Muscle of leg (tissue), 11 donors: ENCODE measurements around the gene PSAPL1. TPM values are rescaled to one million over a fixed set of nuclear protein-coding genes. Genes with fewer than 3 reads are reported as not detected.

Experiments used
- DNase-seq: peaks from one replicate; pipeline ENCODE4 v3.0.0; 2013
- H3K27ac ChIP-seq: one replicate; pipeline ENCODE4 v1.5.1; 2013; ENCODE audit warnings: mild to moderate bottlenecking, low read length, control low read depth
- H3K27me3 ChIP-seq: one replicate; pipeline ENCODE4 v1.6.1; 2013; ENCODE audit warnings: low read length; ENCODE audit not compliant: control insufficient read depth, insufficient read depth
- H3K36me3 ChIP-seq: one replicate; pipeline ENCODE4 v1.6.1; 2013; ENCODE audit warnings: low read length; ENCODE audit not compliant: control insufficient read depth, insufficient read depth
- H3K4me1 ChIP-seq: one replicate; pipeline ENCODE4 v1.6.1; 2013; ENCODE audit warnings: low read length; ENCODE audit not compliant: control insufficient read depth, insufficient read depth
- H3K4me3 ChIP-seq: one replicate; pipeline ENCODE4 v1.5.1; 2013; ENCODE audit warnings: low read length, control low read depth
- H3K9me3 ChIP-seq: replicated peaks from 2 replicates; pipeline ENCODE4 v1.6.1; 2013; ENCODE audit warnings: low read depth, low read length; ENCODE audit not compliant: control insufficient read depth
- WGBS: methylation state at CpG from one replicate; pipeline ENCODE4 v1.1.5; 2013; ENCODE audit warnings: missing lambda C conversion rate; ENCODE audit not compliant: insufficient coverage; 5-methylcytosine and 5-hydroxymethylcytosine counted together
- polyA plus RNA-seq, 8 donors: library from polyadenylated mRNA; unstranded; fragments of 120-200 nt; gene quantifications; one replicate each; pipeline versions ENCODE4 v1.2.1 to v1.2.3, GENCODE V29; 2013; ENCODE audit warnings: inconsistent platforms in 1 of 8, low replicate concordance in 1 of 8; ENCODE audit not compliant: insufficient read length in 8 of 8, insufficient read depth in 1 of 8
- total RNA-seq: library from RNA; stranded (reverse); fragments of 120-200 nt; gene quantifications from one replicate; pipeline ENCODE4 v1.2.4, GENCODE V29; 2013

Gene PSAPL1
- total and polyA plus RNA-seq, 9 donors = not detected

GRCh38 chr4:7448036-7448435 is 13.3 kb upstream of the PSAPL1 start:
- peaks cover 4% of the 10 kb centered on the region for H3K4me1 ChIP-seq
- DNase-seq = no peak
- H3K27me3 ChIP-seq = peaks cover 9% of the 10 kb centered on the region
- no peak overlapping the region for H3K27ac ChIP-seq
- H3K36me3 ChIP-seq = no peaks in the 10 kb centered on the region
- 67% methylated on average over 14 of the region's 16 CpGs for WGBS
- no peak overlapping the region for H3K4me3 ChIP-seq
- H3K9me3 ChIP-seq = no peaks in the 10 kb centered on the region

DNA sequence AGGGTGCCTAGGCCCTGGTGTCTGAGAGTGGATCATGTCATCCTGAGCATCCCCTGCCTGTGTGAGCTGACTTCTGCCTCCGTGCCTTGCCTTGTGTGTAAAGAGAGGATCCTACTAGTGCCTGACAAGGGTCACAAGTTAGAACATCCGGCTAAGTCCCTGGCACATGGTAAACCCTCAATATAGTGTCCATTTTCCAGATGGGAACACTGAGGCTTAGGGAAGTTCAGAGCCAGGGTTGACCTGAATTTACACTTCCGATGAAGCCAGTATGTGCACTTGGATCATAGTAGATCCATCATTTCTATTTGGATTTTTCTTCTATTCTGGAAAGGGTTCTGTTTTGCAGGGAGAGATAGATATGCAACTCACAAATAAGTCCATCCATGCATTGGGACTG is 12.5 kb upstream of the PSAPL1 start:
- no peak overlapping the region for H3K27ac ChIP-seq
- H3K9me3 ChIP-seq = no peaks in the 10 kb centered on the region
- WGBS = 100% methylated on average over 1 of the region's 3 CpGs
- H3K4me1 ChIP-seq = peaks cover 4% of the 10 kb centered on the region
- H3K36me3 ChIP-seq = no peaks in the 10 kb centered on the region
- H3K27me3 ChIP-seq = peaks cover 9% of the 10 kb centered on the region
- H3K4me3 ChIP-seq = no peak overlapping the region
- no peak for DNase-seq

GRCh38 chr4:7444731-7445130 is 10.0 kb upstream of the PSAPL1 start:
- 77% methylated on average over 12 of the region's 12 CpGs for WGBS
- DNase-seq = no peak
- Histone ChIP-seq H3K4me1 (peaks cover 4% of the 10 kb centered on the region), H3K9me3 (no peaks in the 10 kb centered on the region), H3K4me3 (no peak overlapping the region), H3K36me3 (no peaks in the 10 kb centered on the region), H3K27me3 (peaks cover 2% of the 10 kb centered on the region), H3K27ac (no peak overlapping the region)

DNA sequence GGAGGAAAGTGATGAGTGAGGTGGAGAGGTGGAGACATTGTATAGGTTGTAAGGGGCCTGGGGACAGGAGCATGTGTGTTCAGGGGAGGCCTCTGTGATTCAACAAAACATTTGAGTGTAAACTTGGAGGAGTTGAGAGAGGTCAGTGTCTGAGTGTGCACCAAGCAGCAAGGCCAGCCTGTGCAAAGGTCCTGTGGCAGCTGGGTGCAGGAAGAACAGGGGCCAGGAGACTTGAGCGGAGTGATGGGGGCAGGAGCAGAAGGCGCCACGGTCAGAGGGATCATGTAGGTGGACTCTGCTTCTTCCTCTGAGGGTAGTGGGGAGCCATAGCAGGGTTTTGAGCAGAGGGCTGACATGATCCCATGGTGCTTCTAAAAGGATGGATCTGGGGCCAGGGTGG is 9.6 kb upstream of the PSAPL1 start:
- DNase-seq = no peak
- no peak overlapping the region for H3K4me3 ChIP-seq
- no peaks in the 10 kb centered on the region for H3K9me3 ChIP-seq
- H3K27ac ChIP-seq = no peak overlapping the region
- H3K4me1 ChIP-seq = peaks cover under 1% of the 10 kb centered on the region
- H3K27me3 ChIP-seq = peaks cover 2% of the 10 kb centered on the region
- H3K36me3 ChIP-seq = no peaks in the 10 kb centered on the region
- WGBS = 100% methylated on average over 3 of the region's 3 CpGs

DNA sequence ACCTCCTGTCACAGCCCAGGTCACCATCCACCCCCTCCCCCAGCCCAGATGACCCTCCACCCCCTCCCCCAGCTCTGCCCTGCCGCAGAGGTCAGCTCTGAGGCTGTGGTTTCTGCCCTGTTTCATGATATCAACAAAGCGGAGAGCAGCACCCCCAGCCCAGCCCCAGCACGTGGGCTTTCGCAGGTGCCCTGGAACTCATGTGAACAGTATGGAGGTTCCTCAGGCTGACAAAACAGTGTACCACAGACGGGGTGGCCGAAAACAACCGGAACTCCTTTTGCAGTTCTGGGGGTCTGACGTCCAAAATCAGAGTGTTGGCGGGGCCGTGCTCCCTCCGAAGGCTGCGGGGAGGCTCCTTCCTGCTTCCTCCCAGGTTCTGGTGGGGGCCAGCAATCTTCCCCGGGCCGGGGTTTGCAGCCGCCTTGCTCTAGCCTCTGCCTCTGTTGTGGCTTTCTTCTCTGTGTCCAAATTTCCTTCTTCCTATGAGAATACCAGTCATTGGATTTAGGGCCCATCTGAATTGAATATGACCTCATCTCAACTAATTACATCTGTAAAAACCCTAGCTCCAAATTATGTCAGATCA is 7.9 kb upstream of the PSAPL1 start:
- Histone ChIP-seq H3K4me3 (no peak overlapping the region), H3K27ac (no peak overlapping the region), H3K9me3 (no peaks in the 10 kb centered on the region), H3K27me3 (peaks cover 2% of the 10 kb centered on the region), H3K36me3 (no peaks in the 10 kb centered on the region), H3K4me1 (no peaks in the 10 kb centered on the region)
- 38% methylated on average over 13 of the region's 15 CpGs for WGBS
- no peak for DNase-seq

GRCh38 chr4:7441201-7441600 is 6.5 kb upstream of the PSAPL1 start:
- Histone ChIP-seq H3K27me3 (no peaks in the 10 kb centered on the region), H3K27ac (no peak overlapping the region), H3K9me3 (no peaks in the 10 kb centered on the region), H3K36me3 (no peaks in the 10 kb centered on the region), H3K4me3 (no peak overlapping the region), H3K4me1 (no peaks in the 10 kb centered on the region)
- DNase-seq = no peak
- 57% methylated on average over 1 of the region's 7 CpGs for WGBS

DNA sequence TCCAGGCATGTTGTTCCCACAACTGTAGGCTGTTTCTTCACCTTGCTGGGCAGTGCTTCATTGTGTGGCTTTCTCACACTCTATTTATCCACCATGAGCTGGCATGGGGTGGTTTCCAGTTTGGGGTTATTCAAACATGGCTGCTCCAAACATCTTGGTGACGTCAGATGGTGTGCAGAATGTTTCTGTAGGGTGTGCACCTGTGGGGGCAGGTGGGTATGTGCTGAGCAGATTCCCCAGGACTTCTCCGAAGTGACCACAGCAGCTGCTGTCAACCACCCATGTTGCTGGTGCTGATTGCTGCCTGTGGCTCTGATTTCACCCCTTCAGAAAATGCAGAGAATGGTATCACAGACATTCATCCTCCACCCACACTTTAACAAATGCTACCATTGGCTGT is 5.0 kb upstream of the PSAPL1 start:
- H3K4me1 ChIP-seq = peaks cover 5% of the 10 kb centered on the region
- no peaks in the 10 kb centered on the region for H3K9me3 ChIP-seq
- no peak overlapping the region for H3K27ac ChIP-seq
- DNase-seq = no peak
- H3K27me3 ChIP-seq = no peaks in the 10 kb centered on the region
- no peaks in the 10 kb centered on the region for H3K36me3 ChIP-seq
- H3K4me3 ChIP-seq = no peak overlapping the region
- no CpG with 5 or more reads among the region's 2 CpGs for WGBS

DNA sequence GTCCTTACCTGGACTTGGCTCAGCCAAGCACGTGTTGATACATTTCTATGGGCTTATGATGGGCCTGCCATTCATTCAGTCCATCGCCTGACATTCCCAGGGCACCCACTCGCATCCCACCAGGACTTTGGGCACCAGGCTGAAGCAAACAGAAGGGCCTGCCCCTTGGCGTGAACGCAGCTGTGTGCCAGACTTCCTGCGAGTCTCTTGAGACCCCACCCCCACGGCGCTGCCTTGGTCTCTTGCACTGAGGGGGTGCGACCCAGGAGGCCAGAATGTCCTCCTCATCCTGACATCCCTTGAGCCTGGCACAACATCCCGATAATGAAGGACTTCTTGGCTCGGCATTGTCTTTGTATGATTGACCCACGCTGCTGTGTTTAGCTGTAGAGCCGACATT is 1.5 kb upstream of the PSAPL1 start:
- no peak overlapping the region for H3K4me3 ChIP-seq
- 71% methylated on average over 11 of the region's 13 CpGs for WGBS

DNA sequence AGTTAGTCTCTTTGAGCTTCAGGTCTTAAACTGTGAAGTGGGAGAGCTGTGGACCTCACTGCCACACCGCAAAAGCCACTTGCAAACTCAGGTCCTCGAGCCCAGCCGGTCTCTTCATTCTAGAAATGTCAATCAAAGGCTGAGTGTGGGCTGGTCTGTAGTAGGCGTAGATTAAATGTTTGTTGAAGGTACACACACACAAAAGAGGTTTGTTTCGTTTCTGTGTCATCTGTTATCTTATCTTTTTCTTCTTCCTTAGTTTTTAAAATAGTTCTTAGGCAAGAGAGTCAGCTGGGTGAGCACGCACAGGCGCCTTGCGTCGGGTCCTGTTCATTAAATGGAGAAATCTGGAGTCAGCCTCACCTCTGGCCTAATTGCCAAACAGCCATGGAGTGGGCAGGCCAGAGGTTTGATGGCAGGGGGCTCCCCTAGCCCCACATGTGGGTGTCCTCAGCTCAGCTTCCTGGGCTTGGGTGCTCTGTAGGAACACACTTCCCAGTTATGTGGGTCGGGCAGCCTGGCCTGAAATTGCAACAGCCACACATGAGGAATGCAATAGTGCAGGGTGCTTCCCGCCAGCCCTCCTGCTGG is 836 bp upstream of the PSAPL1 start:
- no peak for DNase-seq
- Histone ChIP-seq H3K4me3 (no peak overlapping the region), H3K9me3 (no peaks in the 10 kb centered on the region), H3K27ac (no peak overlapping the region), H3K4me1 (peaks cover 7% of the 10 kb centered on the region), H3K27me3 (no peaks in the 10 kb centered on the region), H3K36me3 (no peaks in the 10 kb centered on the region)
- 83% methylated on average over 1 of the region's 11 CpGs for WGBS

More for the DNA sequence above, 1.5 kb upstream of the PSAPL1 start:
- no peak for DNase-seq
- H3K27ac ChIP-seq = no peak overlapping the region
- no peaks in the 10 kb centered on the region for H3K9me3 ChIP-seq
- peaks cover 7% of the 10 kb centered on the region for H3K4me1 ChIP-seq
- H3K36me3 ChIP-seq = no peaks in the 10 kb centered on the region
- no peaks in the 10 kb centered on the region for H3K27me3 ChIP-seq

DNA sequence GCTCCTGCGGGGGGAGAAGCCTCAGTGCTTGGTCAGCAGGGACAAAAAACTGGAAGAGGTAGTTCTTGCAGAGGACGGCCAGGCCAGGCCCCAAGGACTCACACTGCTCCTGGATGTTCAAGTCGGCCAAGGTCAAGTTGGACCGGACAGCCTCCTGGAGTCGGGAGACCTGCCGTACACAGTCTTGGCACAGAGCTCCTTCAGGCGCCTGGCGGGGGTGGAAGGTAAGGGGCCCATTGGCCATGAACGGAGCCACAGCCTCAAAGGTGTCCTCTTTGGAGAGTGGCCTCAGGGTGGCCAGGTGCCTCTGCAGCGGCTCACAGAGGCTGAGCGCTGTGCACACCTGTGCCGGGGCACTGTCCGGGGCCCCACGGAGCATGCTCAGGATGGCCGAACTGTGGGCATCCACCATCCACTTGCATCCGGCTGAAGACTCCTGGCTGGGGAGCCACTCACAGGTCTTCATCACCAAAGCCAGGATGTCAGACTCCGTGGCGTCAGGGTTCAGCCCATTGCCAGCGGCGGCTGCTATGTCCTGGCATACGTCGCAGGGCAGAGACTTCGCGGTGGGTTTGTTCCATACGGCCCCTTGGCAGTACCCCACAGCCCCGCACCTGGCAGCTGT is 477 bp downstream of the PSAPL1 start:
- H3K27me3 ChIP-seq = no peaks in the 10 kb centered on the region
- no peaks in the 10 kb centered on the region for H3K9me3 ChIP-seq
- H3K4me3 ChIP-seq = no peak overlapping the region
- WGBS = 77% methylated on average over 26 of the region's 26 CpGs
- peaks cover 10% of the 10 kb centered on the region for H3K4me1 ChIP-seq
- no peaks in the 10 kb centered on the region for H3K36me3 ChIP-seq
- no peak for DNase-seq
- no peak overlapping the region for H3K27ac ChIP-seq
